ENCODE measurements around the gene GOLM1.

GOLM1 gene

GRCh38 chr9:86091477-86091876 is 7.9 kb downstream of the GOLM1 start:
- no peak for TF ChIP-seq CTCF (conservative IDR thresholded peaks at IDR 0.05; ENCODE audit: low read depth, low read length)
- DNase-seq (ENCODE audit: low read depth): no peak
- no peak overlapping the region for H3K4me3 ChIP-seq (ENCODE audit: low read length)

- no peak for TF ChIP-seq CTCF (conservative IDR thresholded peaks at IDR 0.05; ENCODE audit: low read depth, low read length)
- DNase-seq (ENCODE audit: low read depth): no peak
- no peak overlapping the region for H3K4me3 ChIP-seq (ENCODE audit: low read length)
Measured at GRCh38 chr9:86082870-86083269, 16.5 kb downstream of the GOLM1 start.

- no peak for TF ChIP-seq CTCF (conservative IDR thresholded peaks at IDR 0.05; ENCODE audit: low read depth, low read length)
- no peak overlapping the region for H3K4me3 ChIP-seq (ENCODE audit: low read length)
- DNase-seq (ENCODE audit: low read depth): no peak
Measured at GRCh38 chr9:86079865-86080469, 19.4 kb downstream of the GOLM1 start.

GRCh38 chr9:86079421-86079831 is 19.9 kb downstream of the GOLM1 start:
- DNase-seq (ENCODE audit: low read depth): no peak
- H3K4me3 ChIP-seq (ENCODE audit: low read length): no peak overlapping the region
- no peak for TF ChIP-seq CTCF (conservative IDR thresholded peaks at IDR 0.05; ENCODE audit: low read depth, low read length)

GRCh38 chr9:86078731-86079130 is 20.6 kb downstream of the GOLM1 start:
- H3K4me3 ChIP-seq (ENCODE audit: low read length): no peak overlapping the region
- TF ChIP-seq CTCF (conservative IDR thresholded peaks at IDR 0.05; ENCODE audit: low read depth, low read length): no peak
- no peak for DNase-seq (ENCODE audit: low read depth)

GRCh38 chr9:86077276-86077675 is 22.1 kb downstream of the GOLM1 start:
- no peak for TF ChIP-seq CTCF (conservative IDR thresholded peaks at IDR 0.05; ENCODE audit: low read depth, low read length)
- H3K4me3 ChIP-seq (ENCODE audit: low read length): no peak overlapping the region
- DNase-seq (ENCODE audit: low read depth): no peak

All from retinal pigment epithelial cell (primary cell).